ENCODE data around the gene AP5S1. TPM values are rescaled to one million over a fixed set of nuclear protein-coding genes. Genes with fewer than 3 reads are reported as not detected.

The AP5S1 gene
- polyA plus RNA-seq, 1 of the 3 experiments (the other 2 are of a cell fraction) = 10.3 TPM

DNA sequence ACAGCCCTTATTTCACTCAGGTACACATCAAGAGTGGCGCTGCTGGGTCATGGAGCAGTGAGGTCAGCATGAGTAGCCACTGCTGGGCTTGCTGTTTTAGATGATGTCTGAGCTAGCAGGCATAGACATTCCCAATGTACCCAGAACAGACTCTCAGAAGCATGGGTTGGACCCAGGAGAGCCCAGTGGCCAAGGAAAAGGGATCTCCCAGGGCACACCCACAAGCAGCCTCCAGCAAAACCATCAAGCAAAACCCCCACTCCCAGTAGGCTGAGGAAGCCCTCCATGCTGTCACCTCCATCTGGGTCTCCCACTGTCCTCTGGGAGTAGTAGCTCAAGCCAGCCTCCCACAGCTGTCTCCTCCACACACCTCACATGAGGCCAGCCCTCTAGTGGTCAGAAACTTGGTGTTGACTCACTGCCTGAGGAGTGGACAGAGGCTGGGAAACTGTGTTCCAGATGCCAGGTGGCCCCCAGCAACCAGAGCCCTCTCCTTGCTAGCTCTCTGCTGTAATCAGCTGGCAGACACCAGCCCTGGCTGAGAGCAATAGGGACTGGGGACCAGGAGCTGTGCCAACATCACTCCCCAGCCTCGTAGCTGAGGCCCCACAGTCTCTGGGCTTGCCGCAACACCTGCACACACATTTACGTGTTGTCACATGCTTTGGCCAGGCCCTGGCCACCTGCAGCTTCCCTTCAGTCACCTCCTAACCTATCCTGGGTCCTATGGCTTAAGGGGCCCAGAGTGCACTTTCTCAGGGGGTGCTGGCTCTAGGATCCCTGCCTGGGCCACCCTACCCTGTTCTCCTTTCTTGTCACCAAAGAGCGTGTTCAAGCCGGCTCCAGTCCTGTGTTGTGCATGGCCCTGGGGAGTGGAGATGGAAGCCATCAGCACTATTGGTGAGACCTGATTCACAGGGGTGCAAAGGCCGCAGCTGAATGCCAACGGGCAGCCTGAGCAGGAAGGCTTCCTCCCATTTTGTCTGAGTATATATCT, 1.9 kb upstream of the AP5S1 start:
- ChIA-PET POLR2A (interaction anchor here (0.7 to 1.8 kb wide), 5 partner anchors 15 to 1775 kb away, joined by 5 to 14 read pairs (median 6); partner anchors contain the start of genes ADISSP, CDC25B and CENPB), CTCF (interaction anchor here (0.7 to 8.8 kb wide), 20 partner anchors 9 to 534 kb away, joined by 3 to 161 read pairs (median 4); partner anchors contain the start of genes ADISSP, CDC25B, CENPB and MAVS)
- peaks cover 11 to 23% of the 10 kb centered on the region in 2 experiments; a peak in 2 of 4 replicates for H3K4me1 ChIP-seq (ENCODE audit: control insufficient read depth in 1 of 2, insufficient read depth in 2 of 2, low read depth in 1 of 2, low read length in 1 of 2)
- no peaks in the 10 kb centered on the region for H3K27me3 ChIP-seq (ENCODE audit: insufficient read depth)
- no peak overlapping the region for H2AFZ ChIP-seq (ENCODE audit: low read depth)
- H3K27ac ChIP-seq (ENCODE audit: low read depth in 2 of 2, low read length in 1 of 2) = peak overlapping the region; percentile 24 to 97; a peak in 2 of 4 replicates
- no peak overlapping the region for H3K4me2 ChIP-seq
- H3K4me3 ChIP-seq (ENCODE audit: low read depth in 2 of 2, low read length in 1 of 2) = no peak overlapping the region; a peak in 1 of 4 replicates
- no peaks in the 10 kb centered on the region for H3K9me3 ChIP-seq
- H3K36me3 ChIP-seq (replicated peaks in 1 of 2; ENCODE audit: control insufficient read depth in 1 of 2, insufficient read depth in 2 of 2, low read length in 1 of 2) = peaks cover 12% of the 10 kb centered on the region in 2 experiments
- 87% methylated on average over 8 of the region's 8 CpGs for WGBS (ENCODE audit: low lambda C conversion rate)
- no peaks in the 10 kb centered on the region for H3K9me2 ChIP-seq
- no peaks in the 10 kb centered on the region for H3F3A ChIP-seq (replicated peaks; ENCODE audit: insufficient read depth)
- DNase-seq = peak; percentile 82
- H3K79me2 ChIP-seq (ENCODE audit: insufficient read depth) = peaks cover 17% of the 10 kb centered on the region
- H4K20me1 ChIP-seq (ENCODE audit: insufficient read depth) = no peaks in the 10 kb centered on the region
- H3K9ac ChIP-seq = no peak overlapping the region
- TF ChIP-seq RFX5 (IDR thresholded peaks at IDR 0.05; ENCODE audit: low read length) = no peak
- TF ChIP-seq RCOR1 (IDR thresholded peaks at IDR 0.05; ENCODE audit: low read length) = peak; percentile 77
- no peak for TF ChIP-seq MEF2A (IDR thresholded peaks at IDR 0.05; ENCODE audit: borderline replicate concordance, low read depth)
- TF ChIP-seq, protein P1, sequence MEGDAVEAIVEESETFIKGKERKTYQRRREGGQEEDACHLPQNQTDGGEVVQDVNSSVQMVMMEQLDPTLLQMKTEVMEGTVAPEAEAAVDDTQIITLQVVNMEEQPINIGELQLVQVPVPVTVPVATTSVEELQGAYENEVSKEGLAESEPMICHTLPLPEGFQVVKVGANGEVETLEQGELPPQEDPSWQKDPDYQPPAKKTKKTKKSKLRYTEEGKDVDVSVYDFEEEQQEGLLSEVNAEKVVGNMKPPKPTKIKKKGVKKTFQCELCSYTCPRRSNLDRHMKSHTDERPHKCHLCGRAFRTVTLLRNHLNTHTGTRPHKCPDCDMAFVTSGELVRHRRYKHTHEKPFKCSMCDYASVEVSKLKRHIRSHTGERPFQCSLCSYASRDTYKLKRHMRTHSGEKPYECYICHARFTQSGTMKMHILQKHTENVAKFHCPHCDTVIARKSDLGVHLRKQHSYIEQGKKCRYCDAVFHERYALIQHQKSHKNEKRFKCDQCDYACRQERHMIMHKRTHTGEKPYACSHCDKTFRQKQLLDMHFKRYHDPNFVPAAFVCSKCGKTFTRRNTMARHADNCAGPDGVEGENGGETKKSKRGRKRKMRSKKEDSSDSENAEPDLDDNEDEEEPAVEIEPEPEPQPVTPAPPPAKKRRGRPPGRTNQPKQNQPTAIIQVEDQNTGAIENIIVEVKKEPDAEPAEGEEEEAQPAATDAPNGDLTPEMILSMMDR (IDR thresholded peaks at IDR 0.05) = peak; percentile 70
- TF ChIP-seq, protein P2, sequence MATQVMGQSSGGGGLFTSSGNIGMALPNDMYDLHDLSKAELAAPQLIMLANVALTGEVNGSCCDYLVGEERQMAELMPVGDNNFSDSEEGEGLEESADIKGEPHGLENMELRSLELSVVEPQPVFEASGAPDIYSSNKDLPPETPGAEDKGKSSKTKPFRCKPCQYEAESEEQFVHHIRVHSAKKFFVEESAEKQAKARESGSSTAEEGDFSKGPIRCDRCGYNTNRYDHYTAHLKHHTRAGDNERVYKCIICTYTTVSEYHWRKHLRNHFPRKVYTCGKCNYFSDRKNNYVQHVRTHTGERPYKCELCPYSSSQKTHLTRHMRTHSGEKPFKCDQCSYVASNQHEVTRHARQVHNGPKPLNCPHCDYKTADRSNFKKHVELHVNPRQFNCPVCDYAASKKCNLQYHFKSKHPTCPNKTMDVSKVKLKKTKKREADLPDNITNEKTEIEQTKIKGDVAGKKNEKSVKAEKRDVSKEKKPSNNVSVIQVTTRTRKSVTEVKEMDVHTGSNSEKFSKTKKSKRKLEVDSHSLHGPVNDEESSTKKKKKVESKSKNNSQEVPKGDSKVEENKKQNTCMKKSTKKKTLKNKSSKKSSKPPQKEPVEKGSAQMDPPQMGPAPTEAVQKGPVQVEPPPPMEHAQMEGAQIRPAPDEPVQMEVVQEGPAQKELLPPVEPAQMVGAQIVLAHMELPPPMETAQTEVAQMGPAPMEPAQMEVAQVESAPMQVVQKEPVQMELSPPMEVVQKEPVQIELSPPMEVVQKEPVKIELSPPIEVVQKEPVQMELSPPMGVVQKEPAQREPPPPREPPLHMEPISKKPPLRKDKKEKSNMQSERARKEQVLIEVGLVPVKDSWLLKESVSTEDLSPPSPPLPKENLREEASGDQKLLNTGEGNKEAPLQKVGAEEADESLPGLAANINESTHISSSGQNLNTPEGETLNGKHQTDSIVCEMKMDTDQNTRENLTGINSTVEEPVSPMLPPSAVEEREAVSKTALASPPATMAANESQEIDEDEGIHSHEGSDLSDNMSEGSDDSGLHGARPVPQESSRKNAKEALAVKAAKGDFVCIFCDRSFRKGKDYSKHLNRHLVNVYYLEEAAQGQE (IDR thresholded peaks at IDR 0.05; ENCODE audit: low read depth, low read length) = peak; percentile 61; the same call in 1 of the 2 replicates
- TF ChIP-seq SMC3 (IDR thresholded peaks at IDR 0.05; ENCODE audit: low read depth, low read length) = peak; percentile 77
- TF ChIP-seq NFIC (IDR thresholded peaks at IDR 0.05; ENCODE audit: borderline replicate concordance) = no peak
- TF ChIP-seq, protein P3, sequence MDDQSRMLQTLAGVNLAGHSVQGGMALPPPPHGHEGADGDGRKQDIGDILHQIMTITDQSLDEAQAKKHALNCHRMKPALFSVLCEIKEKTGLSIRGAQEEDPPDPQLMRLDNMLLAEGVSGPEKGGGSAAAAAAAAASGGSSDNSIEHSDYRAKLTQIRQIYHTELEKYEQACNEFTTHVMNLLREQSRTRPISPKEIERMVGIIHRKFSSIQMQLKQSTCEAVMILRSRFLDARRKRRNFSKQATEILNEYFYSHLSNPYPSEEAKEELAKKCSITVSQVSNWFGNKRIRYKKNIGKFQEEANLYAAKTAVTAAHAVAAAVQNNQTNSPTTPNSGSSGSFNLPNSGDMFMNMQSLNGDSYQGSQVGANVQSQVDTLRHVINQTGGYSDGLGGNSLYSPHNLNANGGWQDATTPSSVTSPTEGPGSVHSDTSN (IDR thresholded peaks at IDR 0.05) = no peak
- no peak for TF ChIP-seq SIN3A (IDR thresholded peaks at IDR 0.05; ENCODE audit: borderline replicate concordance, low read depth, low read length)
- TF ChIP-seq NRF1 (IDR thresholded peaks at IDR 0.05; ENCODE audit: low read depth, low read length) = no peak
- no peak for TF ChIP-seq RXRA (IDR thresholded peaks at IDR 0.05; ENCODE audit: borderline replicate concordance, low read depth)
- TF ChIP-seq ELF1 (IDR thresholded peaks at IDR 0.05) = no peak
- TF ChIP-seq, protein P4, sequence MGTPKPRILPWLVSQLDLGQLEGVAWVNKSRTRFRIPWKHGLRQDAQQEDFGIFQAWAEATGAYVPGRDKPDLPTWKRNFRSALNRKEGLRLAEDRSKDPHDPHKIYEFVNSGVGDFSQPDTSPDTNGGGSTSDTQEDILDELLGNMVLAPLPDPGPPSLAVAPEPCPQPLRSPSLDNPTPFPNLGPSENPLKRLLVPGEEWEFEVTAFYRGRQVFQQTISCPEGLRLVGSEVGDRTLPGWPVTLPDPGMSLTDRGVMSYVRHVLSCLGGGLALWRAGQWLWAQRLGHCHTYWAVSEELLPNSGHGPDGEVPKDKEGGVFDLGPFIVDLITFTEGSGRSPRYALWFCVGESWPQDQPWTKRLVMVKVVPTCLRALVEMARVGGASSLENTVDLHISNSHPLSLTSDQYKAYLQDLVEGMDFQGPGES (IDR thresholded peaks at IDR 0.05; ENCODE audit: low read depth, low read length) = no peak
- TF ChIP-seq, protein P5, sequence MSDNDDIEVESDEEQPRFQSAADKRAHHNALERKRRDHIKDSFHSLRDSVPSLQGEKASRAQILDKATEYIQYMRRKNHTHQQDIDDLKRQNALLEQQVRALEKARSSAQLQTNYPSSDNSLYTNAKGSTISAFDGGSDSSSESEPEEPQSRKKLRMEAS (IDR thresholded peaks at IDR 0.05; ENCODE audit: low read depth) = 0 out of 2 replicates have a peak, but pooled peaks have one; percentile 21
- TF ChIP-seq EP300 (IDR thresholded peaks at IDR 0.05; ENCODE audit: borderline replicate concordance in 1 of 2, low read depth in 1 of 2, low read length in 1 of 2) = peak in 1 of 2 experiments; percentile 29; a peak in 1 of 4 replicates
- TF ChIP-seq, protein P6, sequence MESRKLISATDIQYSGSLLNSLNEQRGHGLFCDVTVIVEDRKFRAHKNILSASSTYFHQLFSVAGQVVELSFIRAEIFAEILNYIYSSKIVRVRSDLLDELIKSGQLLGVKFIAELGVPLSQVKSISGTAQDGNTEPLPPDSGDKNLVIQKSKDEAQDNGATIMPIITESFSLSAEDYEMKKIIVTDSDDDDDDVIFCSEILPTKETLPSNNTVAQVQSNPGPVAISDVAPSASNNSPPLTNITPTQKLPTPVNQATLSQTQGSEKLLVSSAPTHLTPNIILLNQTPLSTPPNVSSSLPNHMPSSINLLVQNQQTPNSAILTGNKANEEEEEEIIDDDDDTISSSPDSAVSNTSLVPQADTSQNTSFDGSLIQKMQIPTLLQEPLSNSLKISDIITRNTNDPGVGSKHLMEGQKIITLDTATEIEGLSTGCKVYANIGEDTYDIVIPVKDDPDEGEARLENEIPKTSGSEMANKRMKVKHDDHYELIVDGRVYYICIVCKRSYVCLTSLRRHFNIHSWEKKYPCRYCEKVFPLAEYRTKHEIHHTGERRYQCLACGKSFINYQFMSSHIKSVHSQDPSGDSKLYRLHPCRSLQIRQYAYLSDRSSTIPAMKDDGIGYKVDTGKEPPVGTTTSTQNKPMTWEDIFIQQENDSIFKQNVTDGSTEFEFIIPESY (IDR thresholded peaks at IDR 0.05; ENCODE audit: borderline replicate concordance, low read depth) = no peak
- no peak for TF ChIP-seq POLR2AphosphoS5 (IDR thresholded peaks at IDR 0.05; ENCODE audit: low read depth, low read length)
- no peak for TF ChIP-seq JUND (IDR thresholded peaks at IDR 0.05)
- TF ChIP-seq GABPA (IDR thresholded peaks at IDR 0.05; ENCODE audit: low read depth) = no peak
- TF ChIP-seq FOSL2 (IDR thresholded peaks at IDR 0.05; ENCODE audit: borderline replicate concordance, low read depth) = no peak; the same call in 1 of the 2 replicates

Measured in SK-N-SH (cell line).